WI38 (cell line): ENCODE results near the gene ETV4.

Source experiments
- H3K4me3 ChIP-seq: 2 replicates; pipeline ENCODE4 v1.5.1; 2011; ENCODE audit warnings: low read depth, mild to moderate bottlenecking, control low read depth, low read length
- CTCF ChIP-seq: IDR thresholded peaks from 2 replicates; pipeline ENCODE4 v1.5.1; 2012; ENCODE audit warnings: low read depth, mild to moderate bottlenecking, control low read depth, low read length

Gene ETV4

GRCh38 chr17:43542859-43543258, 3.3 kb downstream of the ETV4 start:
- no peak for TF ChIP-seq CTCF
- H3K4me3 ChIP-seq = no peak overlapping the region

- TF ChIP-seq CTCF = no peak
- H3K4me3 ChIP-seq = no peak overlapping the region
These were observed 5.1 kb downstream of the ETV4 start for GRCh38 chr17:43540821-43541674.

- no peak for TF ChIP-seq CTCF
- no peak overlapping the region for H3K4me3 ChIP-seq
These were observed 9.7 kb downstream of the ETV4 start for GRCh38 chr17:43536236-43536992.

GRCh38 chr17:43534909-43535308, 11.2 kb downstream of the ETV4 start:
- H3K4me3 ChIP-seq = no peak overlapping the region
- no peak for TF ChIP-seq CTCF

GRCh38 chr17:43533699-43534098, 12.4 kb downstream of the ETV4 start:
- TF ChIP-seq CTCF = no peak
- H3K4me3 ChIP-seq = no peak overlapping the region

- no peak overlapping the region for H3K4me3 ChIP-seq
- no peak for TF ChIP-seq CTCF
These were observed 13.6 kb downstream of the ETV4 start for GRCh38 chr17:43532581-43532980.

- H3K4me3 ChIP-seq = no peak overlapping the region
- no peak for TF ChIP-seq CTCF
These were observed 14.2 kb downstream of the ETV4 start for GRCh38 chr17:43531955-43532354.
